RWPE1 (cell line): ENCODE results near the gene PLOD3.

Experiments
- CTCF ChIA-PET: fragments of 350-600 bp; sonication (Branson Sonifier 250); formaldehyde crosslinking; extraction: SDS; loops from one replicate; lab custom pipeline; 2021; lab: Yijun Ruan, JAX
- POLR2A ChIA-PET: fragments of 400-600 bp; formaldehyde crosslinking; extraction: SDS; loops from one replicate; lab custom pipeline; 2020; ENCODE audit warnings: antibody characterized with exemption; ENCODE audit not compliant: low non-redundant PET; lab: Yijun Ruan, JAX
- DNase-seq: peaks from one replicate; pipeline ENCODE4 v3.0.0; 2012; ENCODE audit warnings: low spot score
- H3K27ac ChIP-seq: fragments of 450-650 bp; 2 replicates; pipeline ENCODE4 v1.5.1; 2017
- CTCF ChIP-seq: fragments of 450-650 bp; conservative IDR thresholded peaks from 2 replicates; pipeline ENCODE4 v1.5.1; 2017; ENCODE audit warnings: low read depth, mild to moderate bottlenecking

PLOD3 gene

GRCh38 chr7:101164071-101164840 lies 53.1 kb downstream of the PLOD3 start:
- no peak for TF ChIP-seq CTCF
- POLR2A ChIA-PET: interaction anchor here (0.5 to 1.1 kb wide), 3 partner anchors 9 to 40 kb away, joined by 3 to 7 read pairs (median 5); no protein-coding TSS in a partner anchor
- H3K27ac ChIP-seq: peak overlapping the region; percentile 86
- CTCF ChIA-PET: interaction anchor here (0.5 to 1.4 kb wide), 4 partner anchors 20 to 77 kb away, joined by 3 to 10 read pairs (median 4); no protein-coding TSS in a partner anchor
- no peak for DNase-seq

- ChIA-PET CTCF (interaction anchor here (0.6 to 1.4 kb wide), 5 partner anchors 19 to 48 kb away, joined by 3 to 10 read pairs (median 6); no protein-coding TSS in a partner anchor), POLR2A (interaction anchor here (1.1 kb wide), 1 partner anchor 10 kb away, joined by 5 read pairs; no protein-coding TSS in a partner anchor)
- DNase-seq: peak; percentile 48
- no peak for TF ChIP-seq CTCF
- peak overlapping the region; percentile 86 for H3K27ac ChIP-seq
Measured at GRCh38 chr7:101163279-101164070, 53.9 kb downstream of the PLOD3 start.

- peak overlapping the region; percentile 86 for H3K27ac ChIP-seq
- peak; percentile 69 for DNase-seq
- ChIA-PET CTCF (interaction anchor here (0.6 to 0.9 kb wide), 2 partner anchors 19 to 26 kb away, joined by 3 to 8 read pairs; no protein-coding TSS in a partner anchor), POLR2A (no interaction called here)
- TF ChIP-seq CTCF: no peak
Measured at GRCh38 chr7:101162551-101163278, 54.7 kb downstream of the PLOD3 start.

- ChIA-PET CTCF (interaction anchor here (0.6 kb wide), 1 partner anchor 18 kb away, joined by 3 read pairs; no protein-coding TSS in a partner anchor), POLR2A (no interaction called here)
- no peak for DNase-seq
- peak overlapping the region; percentile 86 for H3K27ac ChIP-seq
- TF ChIP-seq CTCF: no peak
Measured at GRCh38 chr7:101161692-101162471, 55.5 kb downstream of the PLOD3 start.

GRCh38 chr7:101160910-101161309 lies 56.5 kb downstream of the PLOD3 start:
- peak overlapping the region; percentile 86 for H3K27ac ChIP-seq
- POLR2A ChIA-PET: interaction anchor here (0.5 kb wide), 1 partner anchor 1138 kb away, joined by 3 read pairs; no protein-coding TSS in a partner anchor
- no peak for TF ChIP-seq CTCF
- DNase-seq: no peak
- CTCF ChIA-PET: interaction anchor here (0.7 to 1.4 kb wide), 2 partner anchors 11 to 122 kb away, joined by 3 to 4 read pairs; no protein-coding TSS in a partner anchor
